Chondrocyte (in vitro differentiated cells): ENCODE measurements around the gene DDX59. TPM values are rescaled to one million over a fixed set of nuclear protein-coding genes. Genes with fewer than 3 reads are reported as not detected.

Experiments used
- DNase-seq: peaks from one replicate; pipeline ENCODE4 v3.0.0; 2021; ENCODE audit warnings: mixed read lengths, low spot score
- H3K27ac Mint-ChIP-seq: one replicate; pipeline ENCODE4 v1.8.0; 2021; ENCODE audit warnings: mild to moderate bottlenecking, moderate library complexity, mixed read lengths; ENCODE audit not compliant: unreplicated experiment
- H3K27me3 Mint-ChIP-seq: 2 replicates; pipeline ENCODE4 v1.8.0; 2021; ENCODE audit warnings: low read depth, mixed read lengths
- H3K36me3 Mint-ChIP-seq: 2 replicates; pipeline ENCODE4 v1.8.0; 2021; ENCODE audit warnings: low read depth, mixed read lengths
- H3K4me1 Mint-ChIP-seq: 2 replicates; pipeline ENCODE4 v1.8.0; 2021; ENCODE audit warnings: low read depth, mild to moderate bottlenecking, mixed read lengths
- H3K4me3 Mint-ChIP-seq: one replicate; pipeline ENCODE4 v1.8.0; 2021; ENCODE audit warnings: mild to moderate bottlenecking, moderate library complexity, mixed read lengths; ENCODE audit not compliant: unreplicated experiment
- H3K9me3 Mint-ChIP-seq: 2 replicates; pipeline ENCODE4 v1.8.0; 2021; ENCODE audit warnings: low read depth, mixed read lengths
- CTCF ChIP-seq: fragments of 200-600 bp; sonication (generic); IDR thresholded peaks from 2 replicates; pipeline ENCODE4 v1.5.0; 2021; ENCODE audit warnings: antibody characterized with exemption, mild to moderate bottlenecking, moderate library complexity
- total RNA-seq: library from RNA; stranded (reverse); gene quantifications from 3 replicates; pipeline ENCODE4 v1.2.1, GENCODE V29; 2021

The DDX59 gene
- total RNA-seq, 1 donor from 2014 or later, result 15.9 TPM

GRCh38 chr1:200642481-200642880 lies 27.2 kb downstream of the DDX59 start:
- no peak overlapping the region for H3K27ac Mint-ChIP-seq
- no peaks in the 10 kb centered on the region for H3K9me3 Mint-ChIP-seq
- peaks cover 9% of the 10 kb centered on the region for H3K36me3 Mint-ChIP-seq
- TF ChIP-seq CTCF, result no peak
- no peak overlapping the region for H3K4me3 Mint-ChIP-seq
- no peaks in the 10 kb centered on the region for H3K27me3 Mint-ChIP-seq
- H3K4me1 Mint-ChIP-seq, result peaks cover 19% of the 10 kb centered on the region
- no peak for DNase-seq

GRCh38 chr1:200640963-200641401 lies 28.7 kb downstream of the DDX59 start:
- peaks cover 19% of the 10 kb centered on the region for H3K4me1 Mint-ChIP-seq
- H3K36me3 Mint-ChIP-seq, result peaks cover 4% of the 10 kb centered on the region
- no peak for TF ChIP-seq CTCF
- no peaks in the 10 kb centered on the region for H3K27me3 Mint-ChIP-seq
- no peaks in the 10 kb centered on the region for H3K9me3 Mint-ChIP-seq
- H3K27ac Mint-ChIP-seq, result no peak overlapping the region
- no peak overlapping the region for H3K4me3 Mint-ChIP-seq
- no peak for DNase-seq

GRCh38 chr1:200640373-200640962 lies 29.2 kb downstream of the DDX59 start:
- Mint-ChIP-seq H3K36me3 (peaks cover 4% of the 10 kb centered on the region), H3K9me3 (no peaks in the 10 kb centered on the region), H3K27ac (peak overlapping the region; percentile 62), H3K27me3 (no peaks in the 10 kb centered on the region), H3K4me3 (no peak overlapping the region), H3K4me1 (peaks cover 19% of the 10 kb centered on the region)
- DNase-seq, result no peak
- no peak for TF ChIP-seq CTCF

- no peaks in the 10 kb centered on the region for H3K9me3 Mint-ChIP-seq
- peaks cover 19% of the 10 kb centered on the region for H3K4me1 Mint-ChIP-seq
- peaks cover 4% of the 10 kb centered on the region for H3K36me3 Mint-ChIP-seq
- no peak for DNase-seq
- H3K4me3 Mint-ChIP-seq, result no peak overlapping the region
- no peaks in the 10 kb centered on the region for H3K27me3 Mint-ChIP-seq
- no peak for TF ChIP-seq CTCF
- no peak overlapping the region for H3K27ac Mint-ChIP-seq
These were observed 31.6 kb downstream of the DDX59 start for GRCh38 chr1:200638073-200638472.

- H3K4me3 Mint-ChIP-seq, result no peak overlapping the region
- H3K4me1 Mint-ChIP-seq, result peaks cover 13% of the 10 kb centered on the region
- peaks cover 2% of the 10 kb centered on the region for H3K36me3 Mint-ChIP-seq
- H3K27ac Mint-ChIP-seq, result no peak overlapping the region
- H3K9me3 Mint-ChIP-seq, result no peaks in the 10 kb centered on the region
- DNase-seq, result no peak
- TF ChIP-seq CTCF, result no peak
- H3K27me3 Mint-ChIP-seq, result no peaks in the 10 kb centered on the region
These were observed 33.0 kb downstream of the DDX59 start for GRCh38 chr1:200636681-200637080.
